Thoracic aorta (tissue), 2 donors: ENCODE measurements around the gene PTN. TPM values are rescaled to one million over a fixed set of nuclear protein-coding genes. Genes with fewer than 3 reads are reported as not detected.

Source experiments
- ATAC-seq: fragments of 150-250 bp; one replicate; pipeline ENCODE4 v1.8.0; 2017; ENCODE audit warnings: low read depth; ENCODE audit not compliant: insufficient number of reproducible peaks, low FRiP score
- DNase-seq: peaks from one replicate; pipeline ENCODE4 v3.0.0-alpha.2; 2020; ENCODE audit warnings: low spot score
- H3K27ac ChIP-seq, 2 donors: fragments of 200-600 bp; sonication (generic); 1 replicate in 1 of 2; 2 replicates in 1 of 2; pipeline ENCODE4 v1.5.1; 2016; ENCODE audit warnings: mild to moderate bottlenecking in 2 of 2, moderate library complexity in 2 of 2
- H3K27me3 ChIP-seq: fragments of 200-600 bp; sonication (generic); replicated peaks from 2 replicates; pipeline ENCODE4 v1.6.0; 2016; ENCODE audit warnings: mild to moderate bottlenecking; ENCODE audit not compliant: insufficient read depth
- H3K36me3 ChIP-seq: fragments of 200-600 bp; sonication (generic); one replicate; pipeline ENCODE4 v1.5.1; 2016
- H3K4me1 ChIP-seq, 2 donors: fragments of 200-600 bp; sonication (generic); 1 replicate in 1 of 2; 2 replicates in 1 of 2; pipeline versions ENCODE4 v1.5.1 to v1.6.0; 2016; ENCODE audit warnings: low read depth in 2 of 2, mild to moderate bottlenecking in 1 of 2; ENCODE audit not compliant: control insufficient read depth in 1 of 2
- H3K4me3 ChIP-seq: fragments of 200-600 bp; sonication (generic); 2 replicates; pipeline ENCODE4 v1.5.1; 2016; ENCODE audit warnings: mild to moderate bottlenecking
- H3K9me3 ChIP-seq: fragments of 200-600 bp; sonication (generic); 2 replicates; pipeline ENCODE4 v1.5.1; 2016
- CTCF ChIP-seq: fragments of 200-600 bp; sonication (generic); IDR thresholded peaks from one replicate; pipeline ENCODE4 v1.5.1; 2019; ENCODE audit warnings: antibody characterized with exemption
- total RNA-seq, 2 donors: library from RNA; depleted of rRNA; stranded (reverse); fragments of >200 nt; gene quantifications; one replicate each; pipeline versions ENCODE4 v1.1.0 to v1.2.3, GENCODE V29; 2016

Gene PTN
- total RNA-seq, 2 donors from 2014 or later, result 4.7 to 12.5 TPM

- ATAC-seq, result no peak
- no peak overlapping the region for H3K4me3 ChIP-seq
- H3K27ac ChIP-seq, result no peak overlapping the region
- no peaks in the 10 kb centered on the region for H3K9me3 ChIP-seq
- H3K27me3 ChIP-seq, result no peaks in the 10 kb centered on the region
- no peak for TF ChIP-seq CTCF
- H3K36me3 ChIP-seq, result no peaks in the 10 kb centered on the region
- H3K4me1 ChIP-seq, result no peaks in the 10 kb centered on the region
- DNase-seq, result no peak
These were observed 55.8 kb downstream of the PTN start for GRCh38 chr7:137287651-137288258.

- Histone ChIP-seq H3K36me3 (no peaks in the 10 kb centered on the region), H3K4me3 (no peak overlapping the region), H3K4me1 (no peaks in the 10 kb centered on the region), H3K27ac (no peak overlapping the region), H3K27me3 (no peaks in the 10 kb centered on the region), H3K9me3 (no peaks in the 10 kb centered on the region)
- no peak for DNase-seq
- no peak for ATAC-seq
- TF ChIP-seq CTCF, result no peak
These were observed 60.4 kb downstream of the PTN start for GRCh38 chr7:137283153-137283552.

GRCh38 chr7:137282043-137282442, 61.5 kb downstream of the PTN start:
- DNase-seq, result no peak
- no peaks in the 10 kb centered on the region for H3K36me3 ChIP-seq
- H3K4me3 ChIP-seq, result no peak overlapping the region
- no peaks in the 10 kb centered on the region for H3K4me1 ChIP-seq
- no peak for ATAC-seq
- no peaks in the 10 kb centered on the region for H3K27me3 ChIP-seq
- TF ChIP-seq CTCF, result no peak
- no peak overlapping the region for H3K27ac ChIP-seq
- no peaks in the 10 kb centered on the region for H3K9me3 ChIP-seq

- no peak for ATAC-seq
- H3K36me3 ChIP-seq, result no peaks in the 10 kb centered on the region
- no peaks in the 10 kb centered on the region for H3K27me3 ChIP-seq
- no peak for TF ChIP-seq CTCF
- no peaks in the 10 kb centered on the region for H3K4me1 ChIP-seq
- H3K9me3 ChIP-seq, result no peaks in the 10 kb centered on the region
- DNase-seq, result no peak
- no peak overlapping the region for H3K4me3 ChIP-seq
- no peak overlapping the region for H3K27ac ChIP-seq
These were observed 67.3 kb downstream of the PTN start for GRCh38 chr7:137276189-137276588.

GRCh38 chr7:137272249-137272648, 71.3 kb downstream of the PTN start:
- Histone ChIP-seq H3K36me3 (no peaks in the 10 kb centered on the region), H3K4me3 (no peak overlapping the region), H3K9me3 (no peaks in the 10 kb centered on the region), H3K27ac (no peak overlapping the region), H3K4me1 (no peaks in the 10 kb centered on the region), H3K27me3 (no peaks in the 10 kb centered on the region)
- TF ChIP-seq CTCF, result no peak
- DNase-seq (no peak), ATAC-seq (no peak)
